Posterior vena cava (tissue), 2 donors: Measurements from ENCODE around the gene TSPAN16. TPM values are rescaled to one million over a fixed set of nuclear protein-coding genes. Genes with fewer than 3 reads are reported as not detected.
"Not testable (repeated sequence)": the region's sequence is repeated elsewhere in the genome, so short reads cannot be mapped to it uniquely, and the experiment has no call there.

Source experiments
- DNase-seq: peaks from one replicate; pipeline ENCODE4 v3.0.0-alpha.2; 2020; ENCODE audit warnings: low spot score
- intact Hi-C, 2 donors: fragments of 100-400 bp; cut with DNase I; formaldehyde crosslinking; loops; one replicate each; pipeline versions ENCODE4 v1.14.1 to v1.14.2; 2022 to 2023
- total RNA-seq, 2 donors: library from RNA; stranded (reverse); fragmentation: NEBNext Ultra II Directional; extraction: Animal tissue kit (Norgen Biotek cat#: 25700); gene quantifications; one replicate each; pipeline ENCODE4 v1.2.1, GENCODE V29; 2021
- donor health status: DM: yes; HTN: yes; CAD: no.
- donor health status: DM: yes; HTN: yes; CAD: no.

Gene TSPAN16
- total RNA-seq, 2 donors from 2014 or later: not detected

DNA sequence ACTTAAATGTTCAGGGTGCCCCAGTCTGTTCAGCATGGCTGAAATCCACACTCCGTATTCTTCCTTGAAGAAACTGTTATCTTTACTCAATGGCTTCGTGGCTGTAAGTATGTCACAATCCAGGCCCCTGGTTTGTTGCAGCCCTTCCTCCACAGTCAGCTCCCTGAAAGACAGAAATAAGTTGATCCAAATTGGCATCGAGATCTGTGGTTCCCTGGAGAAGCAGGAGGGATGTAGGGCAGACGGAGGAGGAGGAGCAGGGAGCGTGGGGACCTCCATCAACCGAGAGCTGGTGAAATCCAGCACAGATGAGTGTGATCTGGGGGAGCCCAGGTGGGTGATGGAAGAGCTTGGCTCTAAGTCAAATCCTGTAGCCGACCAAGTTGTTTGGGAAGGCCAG lies 304 bp downstream of the TSPAN16 start:
- intact Hi-C loops: loop anchor here in 1 of 2 donors (5.0 kb wide), 1 partner anchor 151 kb away; no protein-coding TSS in a partner anchor
- no peak for DNase-seq

DNA sequence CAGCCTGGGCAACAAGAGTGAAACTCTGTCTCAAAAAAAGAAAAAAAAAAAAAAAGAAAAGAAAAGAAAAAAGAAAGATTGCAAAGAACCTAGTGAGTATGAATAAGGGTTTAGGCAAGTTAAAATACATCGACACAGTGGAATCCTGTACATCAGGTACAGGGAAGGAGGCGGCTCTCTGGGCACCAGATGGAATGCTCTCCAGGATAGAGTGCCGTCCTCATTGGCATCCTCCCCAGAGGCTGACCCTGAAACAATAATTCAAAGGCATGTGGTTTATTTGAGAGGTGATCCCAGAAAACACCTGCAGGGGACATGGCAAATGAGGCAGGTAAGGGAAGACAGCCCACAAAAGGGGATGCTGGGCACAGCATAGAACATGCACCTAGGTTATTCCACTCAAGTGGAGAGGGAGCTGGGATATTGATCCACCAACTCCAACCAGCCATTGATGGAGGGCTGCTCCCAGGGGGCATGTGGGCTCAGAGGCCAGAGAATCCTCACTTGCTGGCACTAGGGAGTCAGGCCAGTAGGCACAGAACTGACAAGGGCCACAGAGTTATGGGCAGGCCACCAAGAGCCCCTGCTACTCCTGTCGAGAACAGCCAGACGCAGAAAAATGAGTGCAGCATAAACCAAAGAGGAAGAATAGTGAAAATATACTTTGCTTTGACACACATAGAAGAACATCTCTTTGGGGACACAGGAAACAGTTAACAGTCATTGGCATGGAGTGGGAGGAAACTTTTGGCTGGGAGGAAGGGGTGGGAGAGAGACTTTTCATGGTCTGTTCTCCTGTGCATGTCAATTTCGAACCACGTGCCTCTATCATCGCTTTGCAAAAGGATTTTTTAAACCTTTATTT lies 4.2 kb downstream of the TSPAN16 start:
- intact Hi-C loops: loop anchor here in 1 of 2 donors (5.0 kb wide), 1 partner anchor 147 kb away; no protein-coding TSS in a partner anchor

GRCh38 chr19:11300811-11301120 lies 4.8 kb downstream of the TSPAN16 start:
- intact Hi-C loops: no loop called here
- DNase-seq: no peak

More for the DNA sequence above, 4.2 kb downstream of the TSPAN16 start:
- DNase-seq: no peak

GRCh38 chr19:11304936-11305335 lies 9.0 kb downstream of the TSPAN16 start:
- intact Hi-C loops: no loop called here
- DNase-seq: no peak

GRCh38 chr19:11306337-11306736 lies 10.4 kb downstream of the TSPAN16 start:
- no peak for DNase-seq
- intact Hi-C loops: no loop called here

DNA sequence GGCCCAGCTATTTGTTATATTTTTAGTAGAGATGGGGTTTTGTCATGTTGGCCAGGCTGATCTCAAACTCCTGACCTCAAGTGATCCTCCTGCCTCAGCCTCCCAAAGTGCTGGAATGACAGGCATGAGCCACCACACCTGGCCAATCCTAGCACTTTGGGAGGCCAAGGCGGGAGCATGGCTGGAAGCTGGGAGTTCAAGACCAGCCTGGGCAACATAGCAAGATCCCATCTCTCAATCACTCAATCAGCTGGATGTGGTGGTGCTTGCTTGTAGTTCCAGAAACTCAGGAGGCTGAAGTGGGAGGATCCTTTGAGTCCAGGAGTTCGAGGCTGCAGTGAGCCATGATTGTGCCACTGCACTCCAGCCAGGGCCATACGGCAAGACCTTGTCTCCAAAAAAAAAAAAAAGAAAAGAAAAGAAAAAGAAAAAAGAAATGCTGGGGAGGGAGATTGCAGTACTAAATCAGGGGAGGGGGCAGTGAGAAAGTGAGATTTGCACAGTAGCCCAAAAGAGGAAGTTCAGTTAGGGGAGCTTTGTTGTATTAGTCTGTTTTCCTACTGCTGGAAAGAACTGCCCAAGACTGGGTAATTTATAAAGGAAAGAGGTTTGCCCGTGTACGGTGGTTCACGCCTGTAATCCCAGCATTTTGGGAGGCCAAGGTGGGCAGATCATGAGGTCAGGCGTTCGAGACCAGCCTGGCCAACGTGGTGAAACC lies 24.5 kb downstream of the TSPAN16 start:
- DNase-seq, intact Hi-C loops: not testable (repeated sequence)

- intact Hi-C loops: no loop called here
Measured at GRCh38 chr19:11321191-11322126, 25.5 kb downstream of the TSPAN16 start.

DNA sequence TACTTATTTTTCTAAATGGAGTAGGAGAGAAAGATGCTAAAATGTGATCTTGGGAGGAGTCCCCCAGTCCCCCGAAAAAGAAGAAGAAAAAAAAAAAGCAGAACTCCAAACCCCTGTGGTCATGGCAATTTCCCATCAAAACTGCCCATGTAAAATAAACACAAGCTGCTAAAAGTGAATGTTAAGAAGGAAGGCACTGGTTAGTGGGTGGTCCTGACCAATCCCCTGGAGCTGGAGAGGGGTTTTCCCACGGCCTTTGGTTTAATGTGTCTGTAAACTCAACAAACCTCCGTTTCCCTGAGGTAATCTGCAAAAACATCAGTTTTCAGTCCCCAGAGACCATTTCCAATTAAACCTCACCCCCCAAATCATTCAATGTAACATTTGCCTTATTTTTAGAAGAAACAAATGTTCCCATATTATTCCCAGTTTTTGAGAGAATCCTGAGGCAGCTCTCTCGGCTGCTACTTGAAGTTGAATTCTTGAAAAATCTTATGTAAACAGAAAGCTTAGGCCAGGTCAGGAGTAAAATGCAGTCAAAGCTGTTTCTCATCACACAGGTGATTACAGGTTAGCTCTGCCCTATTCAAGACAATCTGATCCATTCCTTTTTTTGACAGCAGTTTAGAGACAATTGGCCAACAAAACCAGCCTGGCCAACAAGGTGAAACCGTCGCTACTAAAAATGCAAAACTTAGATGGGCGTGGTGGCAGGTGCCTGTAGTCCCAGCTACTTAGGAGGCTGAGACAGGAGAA lies 26.5 kb downstream of the TSPAN16 start:
- intact Hi-C loops: no loop called here
- DNase-seq: no peak

More at GRCh38 chr19:11321191-11322126, 25.5 kb downstream of the TSPAN16 start:
- no peak for DNase-seq

- intact Hi-C loops: no loop called here
Measured at GRCh38 chr19:11323601-11324078, 27.7 kb downstream of the TSPAN16 start.

GRCh38 chr19:11324079-11324661 lies 28.2 kb downstream of the TSPAN16 start:
- DNase-seq: peak; percentile 93
- intact Hi-C loops: no loop called here

More at GRCh38 chr19:11323601-11324078, 27.7 kb downstream of the TSPAN16 start:
- DNase-seq: no peak

GRCh38 chr19:11324748-11325389 lies 28.9 kb downstream of the TSPAN16 start:
- intact Hi-C loops: no loop called here
- no peak for DNase-seq

GRCh38 chr19:11325544-11325943 lies 29.6 kb downstream of the TSPAN16 start:
- intact Hi-C loops: no loop called here

GRCh38 chr19:11330127-11330526 lies 34.2 kb downstream of the TSPAN16 start:
- no peak for DNase-seq
- intact Hi-C loops: no loop called here

More at GRCh38 chr19:11325544-11325943, 29.6 kb downstream of the TSPAN16 start:
- no peak for DNase-seq

DNA sequence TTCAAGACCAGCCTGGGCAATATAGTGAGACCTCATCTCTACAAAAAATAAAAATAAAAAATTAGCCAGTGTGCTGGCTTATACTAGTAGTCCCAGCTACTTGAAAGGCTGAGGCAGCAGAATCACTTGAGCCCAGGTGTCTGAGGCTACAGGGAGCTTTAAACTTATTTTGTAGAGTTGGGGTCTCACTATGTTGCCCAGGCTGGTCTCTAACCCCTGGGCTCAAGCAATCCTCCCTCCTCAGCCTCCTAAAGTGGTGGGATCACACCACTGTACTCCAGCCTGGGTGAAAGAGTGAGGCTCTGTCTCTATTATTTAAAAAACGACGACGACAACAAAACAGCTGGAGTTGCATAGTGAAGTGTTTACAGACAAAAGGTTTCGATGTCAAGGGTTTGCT lies 35.5 kb downstream of the TSPAN16 start:
- intact Hi-C loops: no loop called here
- DNase-seq: no peak

GRCh38 chr19:11332822-11333221 lies 36.9 kb downstream of the TSPAN16 start:
- DNase-seq: no peak

DNA sequence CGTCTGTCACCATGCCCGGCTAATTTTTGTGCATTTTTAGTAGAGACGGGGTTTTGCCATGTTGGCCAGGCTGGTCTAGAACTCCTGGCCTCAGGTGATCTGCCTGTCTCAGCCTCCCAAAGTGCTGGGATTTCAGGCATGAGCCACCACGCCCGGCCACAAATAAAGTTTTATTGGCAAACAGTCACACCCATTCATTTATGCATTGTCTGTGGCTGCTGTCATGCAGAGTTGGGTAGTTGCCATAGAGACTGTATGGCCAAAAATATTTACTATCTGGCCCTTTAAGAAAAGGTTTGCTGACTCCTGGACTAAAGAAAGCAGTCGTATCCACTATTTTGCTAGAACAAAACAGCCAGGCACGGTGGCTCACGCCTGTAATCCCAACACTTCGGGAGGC lies 37.9 kb downstream of the TSPAN16 start:
- DNase-seq: not testable (repeated sequence)

More at GRCh38 chr19:11332822-11333221, 36.9 kb downstream of the TSPAN16 start:
- intact Hi-C loops: no loop called here

GRCh38 chr19:11335449-11336146 lies 39.6 kb downstream of the TSPAN16 start:
- intact Hi-C loops: no loop called here

More for the DNA sequence above, 37.9 kb downstream of the TSPAN16 start:
- intact Hi-C loops: not testable (repeated sequence)

More at GRCh38 chr19:11335449-11336146, 39.6 kb downstream of the TSPAN16 start:
- no peak for DNase-seq
